Stimulated activated naive CD4-positive, alpha-beta T cell treated with Interleukin-2 at 50 U/mL for 16 hours (primary cell): ENCODE measurements around the gene TNNC1.

Experiments used
- DNase-seq: peaks from one replicate; lab custom pipeline; 2025; lab: John Stamatoyannopoulos, UW

The TNNC1 gene

GRCh38 chr3:52432225-52432624 is 21.6 kb downstream of the TNNC1 start:
- DNase-seq, result no peak

- no peak for DNase-seq
Observed at GRCh38 chr3:52431459-52432223, 22.2 kb downstream of the TNNC1 start.

- no peak for DNase-seq
Observed at GRCh38 chr3:52430416-52430810, 23.4 kb downstream of the TNNC1 start.

GRCh38 chr3:52429779-52430415 is 23.9 kb downstream of the TNNC1 start:
- no peak for DNase-seq

GRCh38 chr3:52429031-52429430 is 24.8 kb downstream of the TNNC1 start:
- no peak for DNase-seq

- DNase-seq, result no peak
Observed at GRCh38 chr3:52428151-52429005, 25.5 kb downstream of the TNNC1 start.

- DNase-seq, result no peak
Observed at GRCh38 chr3:52423173-52423572, 30.7 kb downstream of the TNNC1 start.

- no peak for DNase-seq
Observed at GRCh38 chr3:52422669-52423068, 31.2 kb downstream of the TNNC1 start.

- DNase-seq, result no peak
Observed at GRCh38 chr3:52420388-52420787, 33.5 kb downstream of the TNNC1 start.

GRCh38 chr3:52415800-52416199 is 38.0 kb downstream of the TNNC1 start:
- DNase-seq, result no peak

- no peak for DNase-seq
Observed at GRCh38 chr3:52408466-52408865, 45.4 kb downstream of the TNNC1 start.

GRCh38 chr3:52407779-52408178 is 46.1 kb downstream of the TNNC1 start:
- no peak for DNase-seq

- no peak for DNase-seq
Observed at GRCh38 chr3:52406791-52407510, 46.9 kb downstream of the TNNC1 start.

GRCh38 chr3:52406231-52406661 is 47.6 kb downstream of the TNNC1 start:
- no peak for DNase-seq

GRCh38 chr3:52405601-52406110 is 48.2 kb downstream of the TNNC1 start:
- no peak for DNase-seq

GRCh38 chr3:52405066-52405465 is 48.8 kb downstream of the TNNC1 start:
- no peak for DNase-seq

- no peak for DNase-seq
Observed at GRCh38 chr3:52404391-52404790, 49.5 kb downstream of the TNNC1 start.

- DNase-seq, result no peak
Observed at GRCh38 chr3:52403955-52404354, 49.9 kb downstream of the TNNC1 start.

GRCh38 chr3:52403271-52403841 is 50.5 kb downstream of the TNNC1 start:
- no peak for DNase-seq

GRCh38 chr3:52402706-52403270 is 51.1 kb downstream of the TNNC1 start:
- no peak for DNase-seq

- no peak for DNase-seq
Observed at GRCh38 chr3:52402101-52402521, 51.7 kb downstream of the TNNC1 start.
